Left lung (tissue), 10 donors: ENCODE data around the gene PRSS27. TPM values are rescaled to one million over a fixed set of nuclear protein-coding genes. Genes with fewer than 3 reads are reported as not detected.

Source experiments
- ATAC-seq: fragments of 200-7000 bp; cut with Tn5 transposase; one replicate; pipeline ENCODE4 v1.9.1; 2020; ENCODE audit warnings: moderate library complexity
- DNase-seq, 4 donors: peaks; one replicate each; pipeline ENCODE4 v3.0.0-alpha.2; 2013 to 2020
- H3K27ac ChIP-seq, 2 donors: fragments of 200-600 bp; sonication (generic) in 1 of 2; one replicate each; pipeline versions ENCODE4 v1.5.0 to v1.8.0; 2020 to 2021
- H3K27me3 ChIP-seq, 2 donors: fragments of 200-600 bp; sonication (generic) in 1 of 2; one replicate each; pipeline versions ENCODE4 v1.5.0 to v1.8.0; 2020 to 2021
- H3K36me3 ChIP-seq, 2 donors: fragments of 200-600 bp; sonication (generic) in 1 of 2; one replicate each; pipeline versions ENCODE4 v1.5.0 to v1.8.0; 2020 to 2021
- H3K4me1 ChIP-seq, 2 donors: fragments of 200-600 bp; one replicate each; pipeline ENCODE4 v1.8.0; 2021
- H3K4me3 ChIP-seq, 2 donors: fragments of 200-600 bp; sonication (generic) in 1 of 2; one replicate each; pipeline versions ENCODE4 v1.5.0 to v1.8.0; 2020 to 2021; ENCODE audit warnings: mild to moderate bottlenecking in 1 of 2
- H3K9me3 ChIP-seq, 2 donors: fragments of 200-600 bp; sonication (generic) in 1 of 2; one replicate each; pipeline versions ENCODE4 v1.5.0 to v1.8.0; 2020 to 2021
- CTCF ChIP-seq, 2 donors: fragments of 200-600 bp; sonication (generic) in 1 of 2; IDR thresholded peaks; one replicate each; pipeline versions ENCODE4 v1.5.0 to v1.8.0; 2021; ENCODE audit warnings: antibody characterized with exemption in 2 of 2
- intact Hi-C, 2 donors: fragments of 100-400 bp; cut with DNase I; formaldehyde crosslinking; loops; one replicate each; pipeline versions ENCODE4 v1.11.2 to v1.14.2; 2022
- polyA plus RNA-seq, 6 donors: library from polyadenylated mRNA; unstranded; fragments of 120-200 nt; gene quantifications; one replicate each; pipeline ENCODE4 v1.2.1, GENCODE V29; 2013; ENCODE audit not compliant: insufficient read length in 6 of 6
- total RNA-seq, 2 donors: library from RNA; stranded (reverse); fragmentation: NEBNext Ultra II Directional; extraction: Animal tissue kit (Norgen Biotek cat#: 25700); gene quantifications; one replicate each; pipeline ENCODE4 v1.2.1, GENCODE V29; 2021
- donor health status: DM: no; HTN: yes; CAD: no.
- donor health status: DM: no; HTN: no; CAD: no.

PRSS27 gene
- total and polyA plus RNA-seq, 8 donors, result 0.45 to 3.3 (median 2.1) TPM

GRCh38 chr16:2757344-2757743 is 37.3 kb upstream of the PRSS27 start:
- peaks cover 25 to 38% of the 10 kb centered on the region in 2 donors for H3K4me1 ChIP-seq
- no peak for DNase-seq
- H3K4me3 ChIP-seq, result no peak overlapping the region
- TF ChIP-seq CTCF (IDR thresholded peaks at IDR 0.05), result no peak
- H3K27me3 ChIP-seq, result no peaks in the 10 kb centered on the region
- intact Hi-C loops, result no loop called here
- H3K9me3 ChIP-seq, result no peaks in the 10 kb centered on the region
- no peak for ATAC-seq
- H3K36me3 ChIP-seq, result peaks cover 0 to 64% of the 10 kb centered on the region in 2 donors
- H3K27ac ChIP-seq, result no peak overlapping the region

GRCh38 chr16:2756288-2757015 is 36.4 kb upstream of the PRSS27 start:
- no peak overlapping the region for H3K27ac ChIP-seq
- TF ChIP-seq CTCF (IDR thresholded peaks at IDR 0.05), result no peak
- peaks cover 0 to 55% of the 10 kb centered on the region in 2 donors for H3K36me3 ChIP-seq
- H3K27me3 ChIP-seq, result no peaks in the 10 kb centered on the region
- DNase-seq (no peak), ATAC-seq (no peak)
- intact Hi-C loops, result no loop called here
- H3K4me1 ChIP-seq, result peaks cover 31 to 44% of the 10 kb centered on the region in 2 donors
- H3K4me3 ChIP-seq, result no peak overlapping the region
- H3K9me3 ChIP-seq, result no peaks in the 10 kb centered on the region

GRCh38 chr16:2755158-2755557 is 35.1 kb upstream of the PRSS27 start:
- H3K4me3 ChIP-seq, result peak overlapping the region; percentile 87 to 99
- ATAC-seq, result no peak

GRCh38 chr16:2753733-2754020 is 33.7 kb upstream of the PRSS27 start:
- Histone ChIP-seq H3K9me3 (no peaks in the 10 kb centered on the region), H3K27me3 (no peaks in the 10 kb centered on the region), H3K4me1 (peaks cover 32 to 45% of the 10 kb centered on the region in 2 donors), H3K4me3 (peak overlapping the region; percentile 87 to 99), H3K27ac (peak overlapping the region; percentile 100), H3K36me3 (peaks cover 0 to 28% of the 10 kb centered on the region in 2 donors)
- intact Hi-C loops, result no loop called here
- ATAC-seq (peak; percentile 6), DNase-seq (peak in 1 of 4 donors; percentile 21)
- TF ChIP-seq CTCF (IDR thresholded peaks at IDR 0.05), result no peak

More at GRCh38 chr16:2755158-2755557, 35.1 kb upstream of the PRSS27 start:
- no peak for DNase-seq
- Histone ChIP-seq H3K27me3 (no peaks in the 10 kb centered on the region), H3K4me1 (peaks cover 32 to 45% of the 10 kb centered on the region in 2 donors), H3K27ac (no peak overlapping the region), H3K9me3 (no peaks in the 10 kb centered on the region), H3K36me3 (peaks cover 0 to 43% of the 10 kb centered on the region in 2 donors)
- TF ChIP-seq CTCF (IDR thresholded peaks at IDR 0.05), result no peak
- intact Hi-C loops, result no loop called here

- ATAC-seq (peak; percentile 81), DNase-seq (peak in 3 of 4 donors; percentile 83 to 92 (median 92))
- H3K27me3 ChIP-seq, result no peaks in the 10 kb centered on the region
- TF ChIP-seq CTCF (IDR thresholded peaks at IDR 0.05), result no peak
- peaks cover 0 to 22% of the 10 kb centered on the region in 2 donors for H3K36me3 ChIP-seq
- peaks cover 32 to 45% of the 10 kb centered on the region in 2 donors for H3K4me1 ChIP-seq
- H3K9me3 ChIP-seq, result no peaks in the 10 kb centered on the region
- H3K27ac ChIP-seq, result peak overlapping the region; percentile 100
- intact Hi-C loops, result no loop called here
- peak overlapping the region; percentile 87 to 99 for H3K4me3 ChIP-seq
Measured at GRCh38 chr16:2752850-2753732, 33.1 kb upstream of the PRSS27 start.
